ENCODE results near the gene C9.
"Not testable (repeated sequence)": the region's sequence is repeated elsewhere in the genome, so short reads cannot be mapped to it uniquely, and the experiment has no call there.

C9 gene

DNA sequence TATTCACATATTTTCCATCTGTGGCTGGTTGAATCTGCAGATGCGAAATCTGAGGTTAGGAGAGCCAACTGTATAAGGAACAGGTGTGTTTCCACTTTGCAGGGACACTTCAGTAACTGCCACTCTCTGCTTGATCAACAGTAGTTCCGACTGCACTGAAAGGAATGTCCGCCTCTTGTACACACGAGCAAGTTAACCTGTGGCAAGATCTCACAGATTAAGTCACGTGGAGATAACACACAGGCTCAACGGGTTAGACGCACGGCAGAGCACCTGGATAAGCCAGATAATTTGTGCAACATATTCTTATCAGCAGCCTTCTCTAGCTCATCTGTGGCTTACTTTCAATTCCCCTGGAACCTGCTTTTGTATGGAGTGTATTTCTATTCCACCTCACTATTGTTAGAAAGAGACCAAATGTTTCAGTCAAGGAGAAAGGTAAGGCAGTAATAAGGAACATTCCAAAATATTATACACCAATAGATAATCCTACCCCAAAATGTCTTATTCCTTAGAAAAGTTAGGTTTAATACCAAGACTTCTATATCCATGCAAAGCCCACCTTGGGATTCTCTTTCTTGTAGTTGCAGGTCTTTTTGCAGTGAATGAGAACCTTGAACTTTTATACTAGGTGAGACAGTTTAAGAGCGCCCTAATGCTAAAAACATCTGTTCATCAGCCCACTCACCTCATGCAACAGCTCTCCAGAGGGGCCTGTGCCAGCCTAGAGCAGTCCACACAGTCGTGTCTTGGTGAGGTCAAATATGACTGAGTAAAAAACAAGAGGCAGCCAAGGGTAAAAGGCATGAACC, 6.5 kb upstream of the C9 start:
- no peak for DNase-seq

DNA sequence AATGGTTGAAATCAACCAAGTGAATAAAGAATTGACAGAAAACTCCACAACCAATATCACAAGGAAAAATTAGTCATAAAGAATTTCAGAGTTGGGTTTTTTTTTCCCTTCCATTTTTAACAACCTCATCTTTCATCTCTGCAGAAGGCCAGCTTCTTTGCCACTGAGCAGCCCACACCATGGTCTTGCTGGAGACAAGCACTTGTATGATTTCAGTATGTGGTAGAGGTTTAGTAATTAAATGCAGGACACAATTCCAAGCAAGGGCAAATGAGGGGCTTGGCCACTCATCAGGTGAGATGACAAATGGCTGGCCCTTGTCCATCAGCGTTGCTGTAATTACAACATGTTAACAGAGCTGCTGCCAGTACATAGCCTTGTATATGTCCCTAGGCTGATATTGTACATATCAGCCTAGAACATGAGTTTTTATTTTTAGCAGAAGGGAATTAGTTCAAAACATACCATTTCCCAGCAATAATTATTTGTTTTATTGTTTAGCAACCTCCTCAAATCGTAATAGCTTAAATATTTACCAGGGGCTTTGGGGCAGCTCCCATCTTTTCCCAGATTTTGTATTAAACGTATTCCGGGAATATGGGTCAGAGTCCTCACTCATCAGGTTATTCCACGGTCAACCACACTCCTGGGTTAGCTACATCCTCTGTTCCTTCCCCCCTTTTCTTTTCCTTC, 5.0 kb upstream of the C9 start:
- no peak for DNase-seq

- no peak for DNase-seq
These were observed 3.8 kb upstream of the C9 start for GRCh38 chr5:39368116-39368515.

- no peak for DNase-seq
These were observed 3.4 kb upstream of the C9 start for GRCh38 chr5:39367711-39368110.

DNA sequence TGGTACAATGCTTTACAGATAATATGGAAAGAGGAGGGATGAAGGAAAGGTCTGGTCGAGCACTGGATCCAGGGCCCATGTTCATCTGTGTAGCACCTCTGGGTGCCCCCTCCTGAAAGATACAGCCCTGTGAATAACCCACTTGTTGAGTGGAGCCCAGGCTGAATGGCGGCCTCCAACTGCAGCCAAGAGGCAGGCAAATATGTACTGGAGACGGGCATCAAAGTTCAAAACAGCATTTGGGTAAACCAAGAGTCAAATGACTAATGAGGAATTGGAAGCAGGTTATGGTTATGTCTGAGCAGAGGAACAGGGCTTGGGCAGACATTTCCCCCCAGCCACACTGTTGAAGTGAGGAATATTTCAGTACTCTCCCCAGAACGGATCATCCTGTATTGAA, 1.1 kb downstream of the C9 start:
- no peak for DNase-seq

GRCh38 chr5:39362646-39363045, 1.6 kb downstream of the C9 start:
- DNase-seq = no peak

DNA sequence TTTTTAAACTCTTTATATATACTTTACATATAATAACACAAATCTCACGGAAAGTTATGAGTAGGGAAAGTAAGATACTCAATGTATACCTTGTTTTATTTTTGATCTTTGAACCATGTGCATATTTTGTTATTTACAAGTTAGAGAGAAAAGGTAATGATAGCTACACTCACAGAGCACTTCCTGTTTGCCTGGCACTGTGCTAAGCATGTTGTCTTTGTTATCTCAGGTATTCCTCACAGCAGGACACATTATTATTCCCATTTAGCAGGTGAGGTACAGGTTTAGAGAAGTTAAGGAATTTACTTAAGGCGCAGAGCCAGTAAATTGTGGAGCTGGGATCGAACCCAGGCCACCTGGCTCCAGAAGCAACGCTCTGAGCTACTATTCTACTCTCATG, 3.0 kb downstream of the C9 start:
- no peak for DNase-seq

DNA sequence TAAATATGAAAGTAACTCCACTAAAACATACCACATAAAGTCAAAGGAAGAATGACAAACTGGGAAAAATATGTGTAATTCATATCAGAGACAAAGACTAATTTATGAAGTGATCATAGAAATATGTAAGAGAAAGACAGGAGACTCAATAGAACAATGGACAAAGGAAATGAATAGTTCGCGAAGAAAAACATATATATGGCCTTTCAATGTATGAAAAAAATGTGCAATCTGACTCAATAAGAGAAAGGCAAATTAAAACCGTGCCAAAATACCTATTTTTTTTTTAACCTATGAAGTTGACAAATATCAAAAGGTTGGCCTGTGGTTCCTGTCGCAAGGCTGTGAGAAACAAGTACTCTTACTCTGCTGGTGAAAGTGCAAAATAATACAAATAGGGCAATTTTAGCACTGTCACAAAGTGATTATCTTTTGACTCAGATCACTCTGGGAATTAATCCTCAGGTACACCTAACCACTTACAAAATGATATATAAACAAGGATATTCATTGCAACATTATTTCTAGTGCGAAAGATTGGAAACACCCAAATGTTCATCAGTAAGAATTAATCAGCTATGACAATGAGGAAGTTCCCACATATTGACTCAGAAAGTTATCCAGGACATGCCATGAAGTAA, 3.7 kb downstream of the C9 start:
- no peak for DNase-seq

DNA sequence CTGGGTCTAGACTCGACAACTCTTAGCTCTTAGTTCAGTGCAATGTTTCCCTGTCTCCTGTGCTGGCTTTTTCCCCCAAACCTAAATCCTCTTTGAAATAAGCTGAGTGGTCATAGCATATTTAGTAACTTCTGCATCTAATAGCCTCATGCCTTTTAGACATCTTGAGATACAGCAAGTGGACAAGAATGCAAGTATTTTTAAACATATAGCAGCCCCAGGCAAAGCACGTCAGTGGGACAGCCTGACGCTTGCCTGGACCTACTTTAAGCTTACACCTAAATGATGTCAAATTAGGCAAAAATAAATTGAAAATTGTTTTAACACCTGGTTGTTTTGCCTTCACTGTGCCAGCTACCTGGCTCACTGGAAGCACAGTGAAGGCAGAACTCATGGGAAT, 8.0 kb downstream of the C9 start:
- no peak for DNase-seq

GRCh38 chr5:39355324-39355723, 9.0 kb downstream of the C9 start:
- no peak for DNase-seq

GRCh38 chr5:39353717-39354399, 10.4 kb downstream of the C9 start:
- DNase-seq = no peak

- DNase-seq = no peak
These were observed 11.3 kb downstream of the C9 start for GRCh38 chr5:39352951-39353350.

- DNase-seq = no peak
These were observed 12.1 kb downstream of the C9 start for GRCh38 chr5:39352170-39352569.

GRCh38 chr5:39349484-39349883, 14.8 kb downstream of the C9 start:
- DNase-seq = no peak

DNA sequence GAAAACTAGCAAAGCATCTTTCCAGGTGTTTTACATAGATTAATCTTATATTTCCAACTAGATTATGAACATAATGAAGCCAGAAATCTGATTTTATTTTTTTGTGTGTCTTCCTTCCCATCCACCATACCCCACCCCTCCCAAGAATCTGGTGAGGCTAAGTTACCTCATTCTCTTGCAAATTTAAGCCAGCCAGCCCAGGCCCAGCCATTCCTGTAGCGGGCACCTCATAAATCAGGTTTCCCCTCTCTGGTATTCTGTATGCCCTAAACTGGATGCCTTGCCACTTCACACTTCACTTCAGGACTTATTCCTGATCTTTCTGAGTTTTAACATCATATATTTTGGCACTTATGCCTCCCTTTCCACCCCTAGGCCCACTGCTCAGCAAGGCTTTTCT, 21.8 kb downstream of the C9 start:
- DNase-seq = no peak

GRCh38 chr5:39341896-39342295, 22.4 kb downstream of the C9 start:
- no peak for DNase-seq

DNA sequence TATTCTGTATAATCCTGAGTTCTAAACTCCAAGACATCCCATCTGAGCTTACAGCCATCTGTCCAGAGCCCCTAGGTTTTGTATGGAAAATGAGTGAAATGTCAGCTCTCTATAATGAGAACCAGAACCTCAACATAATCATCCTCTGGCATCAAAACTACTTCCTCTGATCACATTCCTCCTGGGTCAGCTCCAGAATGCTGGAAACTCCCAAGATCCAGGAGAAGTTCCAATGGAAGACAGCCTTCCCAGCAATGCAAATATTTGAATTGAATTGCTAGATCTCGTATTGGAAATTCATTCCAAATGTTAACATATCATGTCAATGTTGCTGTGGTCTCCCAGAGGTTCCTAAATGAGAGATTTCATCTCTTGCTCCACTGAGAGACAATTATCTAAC, 23.8 kb downstream of the C9 start:
- DNase-seq = no peak

DNA sequence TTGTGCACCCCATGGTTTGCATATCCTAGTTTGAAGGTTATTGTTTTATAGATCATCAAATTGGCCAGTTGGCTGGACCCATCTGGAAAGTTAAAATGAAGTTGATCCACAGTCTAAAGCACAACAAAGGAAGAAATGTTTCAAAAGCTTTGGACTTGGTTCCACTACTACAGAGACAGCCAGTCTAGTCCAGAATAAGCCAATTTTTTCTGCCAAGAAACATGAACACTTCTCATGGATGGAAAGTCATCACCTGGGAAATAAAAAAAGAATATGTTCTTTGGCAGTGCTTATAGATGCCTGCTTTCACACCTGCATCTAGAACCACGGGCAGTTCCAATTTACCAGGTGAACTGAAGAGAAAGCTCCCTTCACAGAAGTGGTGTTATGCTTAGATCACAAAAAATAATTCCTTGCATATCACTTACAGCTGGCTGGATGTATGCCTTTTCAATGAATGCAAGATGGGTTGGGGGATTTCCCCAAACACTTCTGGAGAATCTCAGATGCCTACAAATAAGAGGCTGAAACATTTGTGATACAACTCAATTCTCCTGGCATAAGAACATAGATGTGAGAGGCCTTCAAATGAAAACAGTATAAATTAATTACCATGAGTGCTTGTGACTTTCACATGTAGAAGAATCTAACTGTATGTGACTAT, 26.9 kb downstream of the C9 start:
- no peak for DNase-seq

- DNase-seq = not testable (repeated sequence)
These were observed 30.0 kb downstream of the C9 start for GRCh38 chr5:39334296-39334695.

DNA sequence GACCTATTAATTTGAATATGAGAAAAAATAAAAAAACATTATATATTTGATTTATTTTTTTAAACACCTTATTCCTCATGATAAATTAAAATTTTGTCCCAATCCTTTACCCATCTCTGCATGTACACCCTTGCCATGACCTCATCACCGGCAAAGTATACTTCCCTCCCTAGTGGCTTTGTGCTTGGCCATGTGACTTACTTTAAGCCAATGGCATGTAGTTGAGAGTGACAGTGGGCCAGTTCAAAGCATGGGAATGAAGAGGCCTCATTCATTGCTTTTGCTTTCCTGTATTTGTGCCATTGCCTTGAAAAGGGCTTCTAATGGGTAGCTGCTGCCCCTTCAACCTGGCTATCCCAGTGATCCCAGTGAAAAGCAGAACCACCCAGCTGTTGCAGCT, 31.2 kb downstream of the C9 start:
- DNase-seq = no peak

- DNase-seq = no peak
These were observed 32.4 kb downstream of the C9 start for GRCh38 chr5:39331861-39332381.

- DNase-seq = no peak
These were observed 35.6 kb downstream of the C9 start for GRCh38 chr5:39328731-39329130.

DNA sequence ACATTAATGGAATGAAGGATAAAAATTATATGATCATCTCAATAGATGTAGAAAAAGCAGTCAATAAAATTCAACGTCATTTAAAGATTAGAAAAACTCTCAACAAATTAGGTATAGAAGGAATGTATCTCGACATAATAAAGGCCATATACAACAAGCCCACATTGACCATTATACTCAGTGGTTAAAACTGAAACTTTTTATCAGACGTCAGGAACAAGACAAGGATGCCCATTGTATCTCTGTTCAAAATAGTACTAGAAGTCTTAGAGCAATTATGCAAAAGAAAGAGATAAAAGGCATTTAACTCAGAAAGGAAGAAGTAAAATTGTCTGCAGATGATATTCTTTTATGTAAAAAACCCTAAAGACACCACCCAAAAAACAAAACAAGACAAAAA, 40.8 kb downstream of the C9 start:
- DNase-seq = no peak
